HG03521 (cell line): Measurements from ENCODE around the gene GDF11.
A peak's percentile ranks its signal among the peaks of the same experiment; 100 is the strongest.
"Not testable (repeated sequence)": the region's sequence is repeated elsewhere in the genome, so short reads cannot be mapped to it uniquely, and the experiment has no call there.

Experiments
- ATAC-seq: cut with Tn5 transposase; IDR thresholded peaks from one replicate; pipeline ENCODE4 v1.9.1; 2021; ENCODE audit warnings: mild to moderate bottlenecking, moderate library complexity; ENCODE audit not compliant: unreplicated experiment

GDF11 gene

GRCh38 chr12:55737581-55738122, 5.3 kb upstream of the GDF11 start:
- no peak for ATAC-seq

GRCh38 chr12:55738123-55739024, 4.5 kb upstream of the GDF11 start:
- ATAC-seq: peak; percentile 77

DNA sequence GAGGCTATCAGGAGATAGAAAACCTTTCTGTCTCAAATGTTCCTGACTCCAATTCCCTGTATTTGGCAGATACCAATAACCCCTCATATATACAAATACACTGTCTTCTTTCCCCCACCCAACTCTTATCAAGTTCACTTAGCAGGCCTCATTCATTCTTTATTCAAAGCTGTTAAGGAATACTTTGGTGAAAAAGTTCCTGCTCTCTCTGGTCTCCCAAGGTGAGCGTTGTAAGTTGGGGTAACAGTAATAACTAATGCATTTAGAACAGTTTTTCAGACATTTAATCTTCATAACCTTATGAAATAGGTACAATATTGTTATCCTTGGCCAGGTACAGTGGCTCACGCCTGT, 3.9 kb upstream of the GDF11 start:
- ATAC-seq: no peak

DNA sequence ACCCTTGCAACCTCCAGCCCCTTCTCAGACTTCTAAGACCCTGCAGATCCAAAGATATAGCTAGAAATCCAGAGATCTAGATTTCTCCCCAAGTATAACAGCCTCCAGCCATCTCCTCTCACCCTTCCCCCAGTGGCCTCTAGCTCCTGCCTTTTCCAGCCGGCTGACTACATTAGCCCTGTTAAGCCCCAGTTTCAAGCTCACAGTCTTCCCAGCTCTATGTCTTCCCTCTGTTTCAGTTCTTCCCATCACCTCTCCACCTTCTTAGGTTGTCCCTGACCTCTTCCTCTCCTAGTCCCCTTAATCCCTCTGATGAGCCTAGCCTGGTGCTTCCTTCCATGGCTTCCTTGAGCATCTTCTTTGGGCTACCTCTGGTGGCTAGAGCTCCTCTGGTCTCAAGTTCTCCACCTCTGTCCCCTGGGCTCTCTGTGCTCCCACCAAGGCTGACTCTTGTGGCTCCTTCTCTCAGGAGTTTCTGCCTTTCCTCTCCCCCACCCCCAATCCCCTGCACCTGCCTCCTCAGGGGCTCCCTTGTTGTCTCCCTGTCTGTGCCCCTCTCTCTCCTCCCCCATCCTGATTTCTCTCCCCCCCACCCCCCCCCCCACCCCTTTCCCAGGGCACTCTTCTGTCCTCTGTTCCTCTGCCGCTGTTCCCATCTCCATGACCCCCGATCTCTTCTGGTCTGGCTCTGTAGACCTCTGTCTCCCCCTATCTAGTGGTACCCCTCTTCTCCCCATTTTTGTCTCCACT, 816 bp upstream of the GDF11 start:
- no peak for ATAC-seq

DNA sequence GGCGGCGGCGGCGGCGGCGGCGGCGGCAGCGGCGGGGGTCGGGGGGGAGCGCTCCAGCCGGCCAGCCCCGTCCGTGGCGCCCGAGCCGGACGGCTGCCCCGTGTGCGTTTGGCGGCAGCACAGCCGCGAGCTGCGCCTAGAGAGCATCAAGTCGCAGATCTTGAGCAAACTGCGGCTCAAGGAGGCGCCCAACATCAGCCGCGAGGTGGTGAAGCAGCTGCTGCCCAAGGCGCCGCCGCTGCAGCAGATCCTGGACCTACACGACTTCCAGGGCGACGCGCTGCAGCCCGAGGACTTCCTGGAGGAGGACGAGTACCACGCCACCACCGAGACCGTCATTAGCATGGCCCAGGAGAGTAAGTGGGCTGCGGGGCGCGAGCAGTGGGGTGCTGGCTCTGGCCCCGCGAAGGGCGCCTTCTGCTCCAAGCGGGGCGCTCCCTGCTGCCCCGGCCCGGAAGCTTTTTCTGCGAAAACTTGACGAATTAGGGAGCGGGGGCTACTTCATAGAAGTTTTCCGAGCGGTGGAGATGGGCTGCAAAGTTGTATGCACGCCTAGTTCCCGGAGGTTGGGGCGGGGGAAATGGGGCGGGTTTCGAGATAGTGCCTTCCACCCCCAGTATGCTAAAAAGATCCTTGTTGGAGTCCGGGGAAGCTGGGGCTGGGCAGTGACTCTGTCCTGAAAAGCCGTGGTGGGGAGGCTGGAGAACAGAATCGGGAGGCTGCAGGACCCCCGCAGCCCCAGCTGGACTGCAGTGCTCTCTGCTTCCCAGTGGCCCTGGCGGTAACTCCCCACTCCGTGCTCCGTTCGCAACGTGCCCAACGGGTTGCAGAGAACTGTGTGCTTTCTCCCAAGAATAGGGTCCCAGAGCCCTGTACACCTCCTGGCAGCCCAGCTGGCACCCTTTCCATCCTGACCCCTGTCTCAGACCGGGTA, 751 bp downstream of the GDF11 start:
- ATAC-seq: no peak

DNA sequence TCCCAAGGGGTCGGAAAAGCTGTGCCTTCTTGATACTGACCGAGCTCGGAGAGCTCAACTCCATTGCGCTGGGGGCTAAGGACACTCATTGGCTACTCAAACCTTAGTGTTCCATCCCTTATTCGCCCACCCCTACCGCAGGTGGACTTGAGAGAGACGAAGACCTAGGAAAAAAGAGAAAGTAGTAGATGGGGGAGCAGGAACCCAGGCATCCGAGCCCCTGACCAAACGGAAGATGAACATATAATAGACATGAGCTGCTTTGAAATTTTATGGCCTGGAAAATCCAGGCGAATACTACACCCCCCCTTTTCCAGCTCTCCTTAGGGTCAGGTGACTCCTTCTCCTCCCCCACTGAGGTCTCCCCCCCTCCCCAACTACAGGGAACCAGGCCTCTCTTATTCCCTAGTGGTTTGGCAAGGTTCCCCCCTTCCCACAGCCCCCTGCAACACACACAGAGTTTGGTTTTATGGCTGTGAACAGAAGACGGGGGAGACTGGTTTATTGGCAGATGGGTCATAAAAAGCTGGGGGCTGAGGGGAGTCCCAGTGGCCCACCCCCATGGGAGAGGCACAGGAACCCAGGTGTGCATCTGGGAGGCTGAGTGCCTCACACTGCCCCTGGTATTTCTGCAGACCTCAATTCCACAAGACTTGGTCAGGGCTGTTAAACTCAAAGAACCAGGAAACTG, 1.6 kb downstream of the GDF11 start:
- ATAC-seq: no peak

- ATAC-seq: no peak
These were observed 2.6 kb downstream of the GDF11 start for GRCh38 chr12:55745361-55746173.

DNA sequence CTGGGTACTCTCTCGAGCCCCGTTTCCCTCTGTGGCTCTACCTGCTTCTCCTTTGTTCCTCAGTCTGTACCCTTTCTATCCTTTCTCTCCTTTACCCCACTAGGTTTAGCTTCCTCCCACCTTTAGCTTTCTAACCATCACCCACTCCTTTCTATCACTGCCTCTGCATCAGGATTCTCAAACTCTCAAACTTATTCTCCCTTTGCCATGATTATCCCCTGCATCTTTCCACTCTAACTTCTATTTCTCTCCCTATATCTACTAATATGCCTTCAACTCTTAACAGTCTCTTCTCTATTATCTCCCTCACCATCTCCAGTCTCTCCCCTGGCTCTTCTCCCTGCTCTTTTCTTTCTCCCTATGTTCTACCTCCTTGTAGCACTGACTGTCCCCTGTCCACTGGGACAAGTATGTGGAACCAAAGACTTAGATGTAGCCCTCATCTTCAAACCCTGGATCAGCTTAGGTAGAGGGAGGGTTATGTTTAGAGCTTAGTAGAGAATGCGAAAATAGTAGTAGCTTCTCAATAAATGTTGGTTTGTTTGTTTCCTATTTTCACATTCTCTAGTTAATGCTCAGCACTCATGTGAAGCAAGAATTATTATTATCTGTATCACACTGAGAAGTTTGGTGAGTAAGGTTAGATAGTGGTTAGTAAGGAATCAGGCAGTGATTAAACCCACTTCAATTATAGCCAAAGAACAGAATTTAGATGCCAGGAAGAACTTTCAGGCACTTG, 3.4 kb downstream of the GDF11 start:
- ATAC-seq: no peak

GRCh38 chr12:55746913-55747231, 4.0 kb downstream of the GDF11 start:
- ATAC-seq: no peak

DNA sequence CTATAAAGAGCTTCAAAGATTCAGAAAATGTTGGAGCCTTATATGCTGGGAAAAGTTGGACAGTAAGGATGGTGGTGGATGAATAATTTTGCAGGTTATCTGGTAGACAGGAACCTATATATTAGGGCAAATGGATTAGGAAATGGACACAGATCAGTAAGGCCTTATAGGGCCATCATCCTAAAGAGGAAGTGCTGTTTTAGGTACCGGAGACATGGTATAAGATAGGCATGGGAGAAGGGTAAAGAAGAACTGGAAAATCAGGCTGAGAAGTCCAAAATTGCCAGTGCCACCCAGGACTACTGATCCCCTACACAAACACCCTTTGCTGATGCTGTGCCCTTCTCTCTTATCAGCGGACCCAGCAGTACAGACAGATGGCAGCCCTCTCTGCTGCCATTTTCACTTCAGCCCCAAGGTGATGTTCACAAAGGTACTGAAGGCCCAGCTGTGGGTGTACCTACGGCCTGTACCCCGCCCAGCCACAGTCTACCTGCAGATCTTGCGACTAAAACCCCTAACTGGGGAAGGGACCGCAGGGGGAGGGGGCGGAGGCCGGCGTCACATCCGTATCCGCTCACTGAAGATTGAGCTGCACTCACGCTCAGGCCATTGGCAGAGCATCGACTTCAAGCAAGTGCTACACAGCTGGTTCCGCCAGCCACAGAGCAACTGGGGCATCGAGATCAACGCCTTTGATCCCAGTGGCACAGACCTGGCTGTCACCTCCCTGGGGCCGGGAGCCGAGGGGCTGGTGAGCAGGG, 5.5 kb downstream of the GDF11 start:
- no peak for ATAC-seq

- no peak for ATAC-seq
These were observed 12.3 kb downstream of the GDF11 start for GRCh38 chr12:55755246-55755645.

GRCh38 chr12:55757701-55758100, 14.8 kb downstream of the GDF11 start:
- no peak for ATAC-seq

DNA sequence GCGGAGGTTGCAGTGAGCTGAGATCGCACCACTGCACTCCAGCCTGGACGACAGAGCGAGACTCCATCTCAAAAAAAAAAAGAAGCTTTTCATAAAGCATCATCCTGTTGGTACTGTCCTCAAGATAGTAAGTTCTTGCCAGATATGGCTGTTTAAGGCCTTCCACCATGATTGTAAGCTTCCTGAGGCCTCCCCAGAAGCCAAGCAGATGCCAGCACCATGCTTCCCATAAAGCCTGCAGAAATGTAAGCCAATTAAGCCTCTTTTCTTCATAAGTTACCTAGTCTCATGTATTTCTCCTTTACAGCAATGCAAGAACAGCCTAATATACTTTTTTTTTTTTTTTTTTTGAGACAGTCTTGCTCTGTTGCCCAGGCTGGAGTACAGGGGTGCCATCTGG, 15.7 kb downstream of the GDF11 start:
- ATAC-seq: not testable (repeated sequence)

DNA sequence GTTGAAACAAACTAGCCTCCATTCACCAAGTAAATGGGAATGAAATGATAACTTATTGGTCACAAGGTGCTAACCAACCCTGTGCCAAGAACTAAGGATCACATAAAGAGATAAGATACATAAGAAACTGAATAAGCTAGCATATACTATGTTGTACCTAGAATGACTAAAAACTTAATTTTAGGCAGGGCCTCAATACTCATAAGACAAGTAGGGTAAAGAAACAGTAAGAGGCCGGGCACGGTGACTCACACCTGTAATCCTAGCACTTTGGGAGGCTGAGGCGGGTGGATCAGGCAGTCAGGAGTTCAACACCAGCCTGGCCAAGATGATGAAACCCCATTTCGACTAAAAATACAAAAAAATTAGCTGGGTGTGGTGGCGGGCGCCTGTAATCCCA, 17.7 kb downstream of the GDF11 start:
- ATAC-seq: no peak

DNA sequence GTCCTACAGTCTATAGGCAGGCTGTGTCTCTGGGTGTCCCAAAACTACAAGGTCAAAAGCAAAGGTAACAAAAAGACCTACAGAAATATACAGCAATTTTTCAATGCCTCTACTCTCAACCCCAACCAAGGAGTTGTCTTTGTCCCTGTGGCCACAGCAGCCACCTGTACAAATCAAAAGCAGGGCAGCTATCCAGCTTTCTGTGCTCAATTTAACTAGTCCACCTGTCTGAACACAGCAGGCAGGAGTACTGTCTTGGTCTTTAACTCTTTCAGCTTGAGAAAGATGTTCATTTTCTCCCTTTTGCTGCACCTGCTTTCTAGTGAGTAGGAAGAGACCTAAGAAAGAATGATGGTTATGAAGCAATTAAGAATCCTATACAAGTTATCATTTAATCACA, 19.7 kb downstream of the GDF11 start:
- no peak for ATAC-seq

GRCh38 chr12:55765736-55766290, 22.9 kb downstream of the GDF11 start:
- no peak for ATAC-seq

GRCh38 chr12:55767156-55767555, 24.2 kb downstream of the GDF11 start:
- ATAC-seq: no peak

DNA sequence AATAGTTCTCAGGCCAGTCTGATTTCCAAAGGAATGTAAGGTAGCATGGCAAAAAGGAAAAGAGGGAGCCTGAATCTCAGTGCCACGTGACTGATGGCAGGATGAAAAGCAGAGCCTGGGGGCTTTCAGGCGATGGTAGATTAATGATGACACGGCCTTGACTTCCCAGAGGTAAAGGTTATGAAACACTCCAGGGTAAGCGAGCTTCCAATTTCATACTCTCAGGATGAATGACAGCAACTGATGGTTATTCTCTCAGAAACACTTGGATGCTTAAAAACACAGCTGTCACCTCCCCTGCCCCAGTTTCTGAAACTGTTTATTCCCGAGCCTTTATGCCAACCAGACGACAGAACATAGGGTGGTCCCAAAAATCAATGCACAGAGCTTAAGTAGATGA, 28.8 kb downstream of the GDF11 start:
- ATAC-seq: no peak
